NOMO-1 treated with dmso at 0.1 percent for 144 hours (cell line): ENCODE measurements around the gene FRMPD2.
"Not testable (repeated sequence)": the region's sequence is repeated elsewhere in the genome, so short reads cannot be mapped to it uniquely, and the experiment has no call there.

ENCODE experiments used
- DNase-seq: peaks from one replicate; lab custom pipeline; 2025; ENCODE audit not compliant: unreplicated experiment; lab: John Stamatoyannopoulos, UW

The FRMPD2 gene

GRCh38 chr10:48206482-48207250, 67.8 kb downstream of the FRMPD2 start:
- no peak for DNase-seq

GRCh38 chr10:48205918-48206317, 68.6 kb downstream of the FRMPD2 start:
- no peak for DNase-seq

GRCh38 chr10:48199580-48200377, 74.7 kb downstream of the FRMPD2 start:
- DNase-seq = peak; percentile 84

DNA sequence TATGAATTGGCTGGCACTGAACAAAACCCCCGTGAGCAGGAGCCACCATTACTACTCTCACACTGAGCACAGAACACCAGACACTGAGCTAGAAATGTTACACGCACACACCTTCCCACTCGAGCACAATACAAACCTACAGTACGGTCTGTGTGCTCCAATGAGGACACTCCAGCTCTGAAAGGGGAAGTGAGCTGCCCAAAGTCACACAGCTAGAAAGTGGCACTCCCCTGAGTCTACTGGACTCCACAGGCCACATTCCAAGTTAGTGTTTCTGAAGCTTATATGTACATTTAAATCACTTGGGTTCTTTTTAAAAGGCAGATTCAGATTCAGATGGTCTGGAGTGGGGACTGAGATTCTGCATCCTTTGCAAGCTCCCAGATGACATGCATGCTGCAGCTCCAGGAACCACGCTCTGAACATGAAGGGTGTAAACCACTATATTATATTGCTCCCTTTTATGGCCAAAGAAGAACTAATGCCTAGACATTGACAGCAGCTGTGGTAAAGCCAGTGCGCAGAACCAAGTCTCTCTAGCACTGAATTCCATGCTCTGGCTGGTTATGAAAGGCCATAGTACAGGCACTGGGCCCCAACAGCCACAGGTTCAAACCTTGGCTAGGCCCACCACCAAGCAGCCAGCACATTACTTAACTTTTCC, 77.1 kb downstream of the FRMPD2 start:
- no peak for DNase-seq

DNA sequence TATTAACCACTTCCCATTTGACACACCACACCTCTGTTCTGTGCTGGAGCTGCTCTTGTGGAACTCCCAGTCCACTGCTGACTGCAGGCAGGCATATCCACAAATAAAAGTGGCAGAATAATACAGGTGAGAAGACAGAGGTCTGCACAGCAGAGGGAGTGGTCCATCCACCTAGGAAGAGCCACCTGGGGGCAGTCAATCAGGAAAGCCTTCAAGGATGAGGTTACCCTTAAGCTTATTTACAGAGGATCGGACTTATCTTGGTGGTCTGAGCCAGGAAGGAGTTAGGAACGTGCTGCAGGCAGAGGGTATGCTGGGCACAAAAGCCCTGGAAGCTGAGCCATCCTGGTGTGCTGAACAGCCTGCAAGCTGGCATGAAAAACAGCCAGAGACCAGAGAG, 78.7 kb downstream of the FRMPD2 start:
- DNase-seq = no peak

GRCh38 chr10:48194830-48195229, 79.7 kb downstream of the FRMPD2 start:
- DNase-seq = no peak

- no peak for DNase-seq
Measured at GRCh38 chr10:48193556-48193955, 80.9 kb downstream of the FRMPD2 start.

DNA sequence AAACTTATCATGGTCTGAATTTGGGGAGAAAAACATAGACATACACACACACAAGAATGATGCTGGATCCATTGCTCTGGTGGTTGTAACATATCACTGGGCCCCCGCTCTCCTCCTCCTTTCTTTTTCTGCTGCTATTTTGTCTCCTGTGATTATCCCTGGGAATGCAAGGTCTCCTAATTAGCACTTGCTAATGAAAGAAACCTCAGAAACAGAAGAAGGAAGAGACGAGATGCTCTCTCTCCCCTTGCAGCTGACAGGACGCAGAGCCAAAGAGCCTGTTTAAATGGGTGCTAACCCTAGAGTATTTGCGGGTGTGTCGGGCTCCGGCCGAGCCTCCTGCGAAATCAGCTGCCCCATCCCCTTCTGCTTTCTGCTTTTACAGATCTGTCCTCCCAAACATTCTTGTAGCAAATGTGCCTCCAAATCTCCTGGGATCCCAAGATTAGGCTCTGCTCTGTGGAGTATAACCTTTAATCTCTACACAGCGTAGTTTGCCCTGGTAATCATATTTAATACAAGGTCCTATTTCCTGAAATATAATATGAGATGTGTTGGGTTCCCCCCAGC, 81.5 kb downstream of the FRMPD2 start:
- no peak for DNase-seq

DNA sequence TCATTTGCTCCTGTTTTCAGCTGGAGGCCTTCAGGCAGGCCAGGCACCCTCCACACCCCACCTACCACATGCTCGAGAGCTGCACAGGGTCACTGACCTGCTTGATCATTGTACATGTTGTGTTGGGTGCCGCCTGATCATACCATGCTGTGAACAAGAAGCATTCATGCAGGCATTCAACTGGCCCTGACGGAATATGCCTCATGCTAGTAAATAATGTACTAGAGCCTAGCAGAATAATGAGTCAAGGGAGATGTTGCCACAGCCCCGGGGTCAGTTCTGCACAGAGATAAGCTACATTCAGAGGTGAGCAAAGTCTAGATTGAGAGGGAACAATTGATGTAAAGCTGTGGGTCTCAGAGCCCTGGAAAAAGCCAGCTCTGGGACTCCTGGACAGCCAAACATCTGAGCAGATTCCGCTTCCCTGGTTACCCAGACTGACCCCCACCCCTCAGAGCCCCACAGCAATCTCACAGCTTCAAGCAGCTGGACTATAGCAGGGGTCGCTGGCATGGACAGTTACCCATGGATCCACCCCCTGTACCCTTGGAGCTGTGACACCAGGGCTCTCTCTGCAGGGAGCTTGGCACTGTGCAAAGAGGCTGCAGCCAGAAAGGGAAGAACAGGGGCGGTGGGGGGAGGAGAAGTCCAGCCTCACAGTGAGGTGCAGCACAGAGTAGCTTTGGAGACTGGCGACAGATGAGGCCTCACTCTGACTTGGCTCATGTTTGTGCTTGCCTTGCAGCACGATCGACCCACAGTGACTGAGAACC, 86.6 kb downstream of the FRMPD2 start:
- no peak for DNase-seq

GRCh38 chr10:48187126-48187525, 87.4 kb downstream of the FRMPD2 start:
- no peak for DNase-seq

GRCh38 chr10:48186264-48186804, 88.2 kb downstream of the FRMPD2 start:
- DNase-seq = not testable (repeated sequence)

- DNase-seq = no peak
Measured at GRCh38 chr10:48184224-48184623, 90.3 kb downstream of the FRMPD2 start.

GRCh38 chr10:48172715-48173114, 101.8 kb downstream of the FRMPD2 start:
- not testable (repeated sequence) for DNase-seq

DNA sequence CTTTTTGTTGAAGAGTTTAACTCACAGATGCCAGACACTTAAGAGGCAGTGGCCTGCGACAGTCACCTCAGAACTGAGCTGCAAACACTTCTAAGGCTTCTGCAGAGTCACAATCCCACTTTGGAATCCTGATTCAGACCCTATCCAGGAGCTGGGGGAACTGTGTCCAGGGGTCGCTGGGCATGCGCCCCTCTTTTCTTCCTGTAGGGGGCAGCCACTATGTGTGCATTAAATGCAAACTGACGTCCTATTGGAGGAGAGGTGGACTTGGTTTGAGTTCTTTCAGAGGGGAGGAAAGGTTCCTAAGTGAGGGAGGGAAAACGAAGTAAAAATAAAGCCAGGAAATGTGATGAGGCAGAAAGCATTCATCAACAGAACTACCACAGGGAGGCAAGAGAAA, 113.8 kb downstream of the FRMPD2 start:
- DNase-seq = not testable (repeated sequence)

- not testable (repeated sequence) for DNase-seq
Measured at GRCh38 chr10:48160163-48160562, 114.3 kb downstream of the FRMPD2 start.

- DNase-seq = peak; percentile 61
Measured at GRCh38 chr10:48154211-48155140, 120.0 kb downstream of the FRMPD2 start.

GRCh38 chr10:48147643-48148042, 126.9 kb downstream of the FRMPD2 start:
- DNase-seq = not testable (repeated sequence)

GRCh38 chr10:48143721-48144642, 130.5 kb downstream of the FRMPD2 start:
- not testable (repeated sequence) for DNase-seq
